GM10248 (cell line): ENCODE measurements around the gene KAZN.

Source experiments
- CTCF ChIA-PET: fragments of 300-600 bp; sonication (Branson Sonifier 250); formaldehyde crosslinking; extraction: SDS; loops from one replicate; lab custom pipeline; 2021; ENCODE audit warnings: antibody characterized with exemption; lab: Yijun Ruan, JAX
- POLR2A ChIA-PET: fragments of 350-650 bp; sonication (Branson Sonifier 250); formaldehyde crosslinking; extraction: SDS; loops from one replicate; lab custom pipeline; 2020; ENCODE audit warnings: antibody characterized with exemption; lab: Yijun Ruan, JAX
- DNase-seq: peaks from one replicate; pipeline ENCODE4 v3.0.0; 2012; ENCODE audit errors: extremely low spot score
- CTCF ChIP-seq: IDR thresholded peaks from 2 replicates; pipeline ENCODE4 v1.5.1; 2012; ENCODE audit warnings: mild to moderate bottlenecking, low read depth; ENCODE audit errors: extremely low read depth, missing control alignments, control extremely low read depth

Gene KAZN

GRCh38 chr1:14887044-14887566, 288.6 kb downstream of the KAZN start:
- TF ChIP-seq CTCF = no peak
- CTCF ChIA-PET = no interaction called here
- POLR2A ChIA-PET = no interaction called here
- no peak for DNase-seq

DNA sequence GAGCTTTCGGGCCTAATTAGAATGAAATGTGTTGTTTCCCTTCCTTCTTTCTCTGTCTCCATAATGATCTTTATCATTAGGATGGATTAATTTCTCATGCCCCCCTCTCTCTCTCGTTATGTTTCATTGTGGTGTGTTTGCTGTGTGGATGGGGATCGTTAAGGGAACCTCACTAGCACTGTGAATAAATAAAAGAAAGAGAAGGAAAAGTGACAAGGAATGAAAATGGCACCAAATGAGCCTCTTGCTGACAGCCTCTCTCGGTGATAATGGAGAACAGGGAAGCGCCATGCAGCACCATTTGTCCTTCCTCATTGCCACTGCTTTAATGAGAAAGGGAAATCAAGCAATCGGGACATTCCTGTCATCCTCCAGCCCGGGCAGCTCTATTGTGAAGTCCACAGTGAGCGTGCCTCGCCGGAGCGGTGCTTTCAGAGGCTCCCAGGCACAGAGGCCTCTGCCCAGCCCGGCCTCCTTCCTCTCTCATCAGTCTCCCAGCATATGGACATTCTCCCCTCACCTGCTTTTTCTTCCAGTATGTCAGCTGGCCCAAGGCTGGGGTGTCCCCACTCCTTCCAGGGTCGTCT, 289.4 kb downstream of the KAZN start:
- ChIA-PET POLR2A (no interaction called here), CTCF (interaction anchor here (0.8 kb wide), 1 partner anchor 9 kb away, joined by 3 read pairs; no protein-coding TSS in a partner anchor)
- DNase-seq = no peak
- no peak for TF ChIP-seq CTCF

DNA sequence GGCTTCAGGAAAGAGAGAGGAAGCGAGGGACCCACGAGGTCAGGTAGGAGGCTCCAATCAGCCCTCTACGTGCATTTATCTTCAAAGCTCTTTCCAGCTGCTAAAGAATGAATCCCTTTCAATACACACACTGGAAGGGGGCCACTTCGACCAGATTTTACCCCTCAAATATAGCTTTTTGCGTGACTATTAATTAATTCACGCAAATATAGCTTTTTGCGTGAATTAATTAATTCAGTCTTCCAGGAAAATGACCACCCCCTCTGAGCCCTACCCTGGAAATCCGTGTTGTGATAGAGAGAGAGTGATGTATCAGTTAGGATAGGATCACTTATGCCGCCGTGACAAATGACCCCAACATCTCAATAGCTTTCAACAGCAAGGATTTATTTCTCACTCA, 289.9 kb downstream of the KAZN start:
- POLR2A ChIA-PET = no interaction called here

DNA sequence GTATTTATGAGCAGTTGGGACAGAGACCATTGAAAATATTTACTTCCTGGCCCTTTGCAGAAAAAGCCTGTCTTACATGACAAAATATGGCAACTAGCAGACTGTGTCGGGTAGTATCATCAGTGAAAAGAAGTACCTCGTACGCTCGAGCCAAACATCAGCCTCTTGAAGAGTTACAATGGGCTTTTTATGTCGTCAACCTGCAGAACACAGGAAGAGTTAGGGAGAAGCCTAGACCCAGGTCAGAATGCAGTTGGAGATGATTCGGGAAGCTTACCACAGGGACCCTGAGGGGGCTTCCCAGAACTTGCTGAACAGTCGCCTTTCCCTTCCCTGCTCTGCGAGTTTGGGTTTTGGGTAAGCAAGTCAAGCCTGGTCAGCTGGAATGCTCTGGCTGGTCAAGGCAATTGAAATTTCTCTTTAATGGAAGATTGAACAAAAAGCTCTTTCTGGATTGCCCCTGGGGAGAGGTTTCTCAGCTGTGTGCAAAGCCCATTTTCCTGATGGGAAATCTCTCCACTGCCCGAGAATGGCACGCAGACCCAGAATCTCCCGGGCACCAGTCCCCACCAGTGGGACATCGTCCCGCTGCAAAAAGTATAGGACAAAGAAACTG, 291.4 kb downstream of the KAZN start:
- POLR2A ChIA-PET = no interaction called here
- CTCF ChIA-PET = no interaction called here
- no peak for TF ChIP-seq CTCF
- no peak for DNase-seq

More for the DNA sequence above, 289.9 kb downstream of the KAZN start:
- TF ChIP-seq CTCF = no peak
- no peak for DNase-seq
- CTCF ChIA-PET = interaction anchor here (0.8 kb wide), 1 partner anchor 9 kb away, joined by 3 read pairs; no protein-coding TSS in a partner anchor

GRCh38 chr1:14891991-14892390, 293.5 kb downstream of the KAZN start:
- POLR2A ChIA-PET = no interaction called here
- DNase-seq = no peak
- CTCF ChIA-PET = interaction anchor here (2.4 kb wide), 1 partner anchor 11 kb away, joined by 6 read pairs; no protein-coding TSS in a partner anchor
- TF ChIP-seq CTCF = no peak

DNA sequence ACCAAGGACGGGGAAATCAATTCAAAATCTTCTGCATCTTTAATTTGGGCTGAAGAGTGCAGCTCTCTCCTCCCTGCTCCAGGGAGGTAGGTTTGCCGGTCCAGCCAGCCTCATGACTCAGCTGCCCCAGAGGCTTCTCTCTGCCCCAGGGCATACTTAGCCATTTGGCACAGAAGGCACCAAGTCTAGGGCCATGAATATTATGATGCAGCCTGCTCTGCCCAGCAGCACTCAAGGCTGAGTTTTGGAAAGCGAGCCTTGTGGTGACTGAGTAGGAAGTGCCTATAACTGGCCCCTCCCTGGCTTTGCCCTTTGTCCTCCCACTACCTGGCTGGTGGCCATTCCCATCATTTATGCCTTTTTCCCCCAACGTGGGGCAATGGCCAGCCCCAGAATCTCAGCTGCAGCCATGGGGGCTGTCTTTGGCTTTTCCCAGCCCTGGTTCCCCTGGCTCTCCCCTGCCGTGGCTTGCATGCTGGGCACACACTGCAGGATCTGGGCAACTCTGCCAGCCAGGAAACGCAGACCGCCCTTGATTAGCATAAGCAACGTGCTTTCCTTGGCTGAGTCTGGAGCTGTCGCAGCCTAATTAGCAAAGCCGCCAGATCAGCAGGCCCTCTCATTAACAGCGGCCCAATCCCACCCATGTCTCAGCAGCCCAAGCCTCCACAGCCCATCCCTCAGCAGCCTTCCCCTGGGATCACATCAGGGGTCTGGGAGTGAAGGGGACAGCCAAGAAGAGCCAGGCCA, 296.5 kb downstream of the KAZN start:
- no peak for TF ChIP-seq CTCF
- ChIA-PET POLR2A (no interaction called here), CTCF (no interaction called here)
- DNase-seq = no peak
